ENCODE results near the gene SYTL3. TPM values are rescaled to one million over a fixed set of nuclear protein-coding genes. Genes with fewer than 3 reads are reported as not detected.
A peak's percentile ranks its signal among the peaks of the same experiment; 100 is the strongest.

SYTL3 gene
- total and polyA plus RNA-seq, 3 donors from 2014 or later = 7.0 to 11.0 (median 10.2) TPM

DNA sequence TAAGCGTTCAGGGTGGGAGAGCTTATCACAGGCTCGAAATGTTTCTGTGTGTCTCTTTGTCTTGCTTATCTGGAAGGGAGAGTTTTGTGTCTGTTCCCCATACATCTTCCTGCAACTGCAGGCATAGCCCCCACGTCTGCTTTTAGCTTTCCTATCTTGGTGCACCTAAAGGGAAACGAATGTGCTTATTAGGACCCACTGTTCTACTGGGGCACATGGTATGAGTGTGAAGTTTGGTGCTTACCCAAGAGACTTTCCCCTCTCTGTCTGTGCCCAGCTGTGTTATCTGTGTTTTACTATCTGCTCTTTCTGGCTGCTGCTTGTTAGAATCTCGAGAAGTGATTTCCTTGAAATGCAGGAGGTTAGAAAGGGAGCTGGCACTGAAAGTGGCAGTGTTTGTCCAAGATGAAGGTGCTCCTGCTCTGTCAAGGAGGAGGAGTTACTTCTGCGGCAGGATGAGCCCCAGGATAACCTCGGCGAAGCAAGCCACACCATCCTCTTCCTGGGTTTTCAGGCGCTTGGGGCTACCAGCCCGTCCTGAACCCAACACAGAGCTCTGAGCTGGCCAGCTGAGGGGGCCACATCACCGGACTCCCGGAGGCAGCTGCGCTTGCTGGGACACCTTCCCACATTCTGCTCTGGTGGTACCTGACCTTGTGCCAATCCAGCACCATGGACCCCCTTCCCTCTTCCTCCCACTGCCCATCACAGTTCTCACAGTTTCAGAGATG, 28.7 kb upstream of the SYTL3 start:
- no peaks in the 10 kb centered on the region for H3K36me3 ChIP-seq (ENCODE audit: low read depth, missing control alignments)
- peak overlapping the region; percentile 59 to 69 for H3K27ac ChIP-seq
- WGBS, 2 donors = 62 to 85% methylated on average over 13 of the region's 13 CpGs
- H3K4me3 ChIP-seq = no peak overlapping the region
- TF ChIP-seq POLR2A (IDR thresholded peaks at IDR 0.05) = no peak
- peaks cover 37% of the 10 kb centered on the region for H3K4me1 ChIP-seq
- peak; percentile 63 for DNase-seq
- no peaks in the 10 kb centered on the region for H3K9me3 ChIP-seq
- intact Hi-C loops (cut with DNase I; ENCODE audit: low total_unique reads) = no loop called here
- H3K27me3 ChIP-seq = no peaks in the 10 kb centered on the region

DNA sequence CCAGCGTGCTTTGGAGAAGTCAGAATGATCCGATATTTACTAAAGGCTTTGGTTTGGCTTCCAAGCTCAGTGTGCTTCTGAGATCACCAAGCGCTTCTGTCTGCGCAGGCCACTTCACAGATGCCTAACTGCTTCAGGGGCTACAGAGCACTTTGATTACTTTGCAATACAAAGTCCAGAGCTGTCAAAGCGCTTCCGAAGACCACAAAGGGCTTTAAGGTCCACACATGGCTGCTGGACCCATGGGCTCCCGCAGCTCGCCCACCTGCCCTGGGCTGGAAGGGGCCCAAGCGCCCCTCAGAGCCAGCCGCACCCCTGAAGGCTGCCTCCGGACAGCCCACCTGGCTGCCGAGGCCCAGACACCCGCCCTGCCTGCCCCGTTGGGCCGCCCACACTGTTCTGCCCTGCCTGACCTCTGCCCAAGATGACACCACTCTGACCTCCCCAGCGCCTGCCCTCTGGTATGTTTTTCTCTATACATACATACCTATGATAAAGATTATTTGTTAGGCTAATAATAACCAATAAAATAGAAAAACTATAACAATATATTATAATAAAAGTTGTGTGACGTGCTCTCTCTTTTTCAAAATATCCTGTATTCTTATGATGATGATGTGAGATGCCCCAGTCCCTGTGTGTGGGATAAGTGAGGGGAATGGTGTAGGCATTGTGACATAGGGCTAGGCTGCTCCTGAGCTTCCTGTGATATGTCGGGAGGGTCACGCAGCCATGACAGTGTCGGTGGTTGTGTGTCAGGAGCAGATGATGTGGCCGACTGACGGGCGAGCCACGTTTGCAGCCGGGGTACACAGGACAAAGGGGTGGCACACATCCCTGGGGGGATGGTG, 27.9 kb upstream of the SYTL3 start:
- peak overlapping the region; percentile 59 to 69 for H3K27ac ChIP-seq
- no peak overlapping the region for H3K4me3 ChIP-seq
- no peak for DNase-seq
- H3K4me1 ChIP-seq = peaks cover 45% of the 10 kb centered on the region
- H3K9me3 ChIP-seq = no peaks in the 10 kb centered on the region
- TF ChIP-seq POLR2A (IDR thresholded peaks at IDR 0.05) = no peak
- TF ChIP-seq, protein P1, sequence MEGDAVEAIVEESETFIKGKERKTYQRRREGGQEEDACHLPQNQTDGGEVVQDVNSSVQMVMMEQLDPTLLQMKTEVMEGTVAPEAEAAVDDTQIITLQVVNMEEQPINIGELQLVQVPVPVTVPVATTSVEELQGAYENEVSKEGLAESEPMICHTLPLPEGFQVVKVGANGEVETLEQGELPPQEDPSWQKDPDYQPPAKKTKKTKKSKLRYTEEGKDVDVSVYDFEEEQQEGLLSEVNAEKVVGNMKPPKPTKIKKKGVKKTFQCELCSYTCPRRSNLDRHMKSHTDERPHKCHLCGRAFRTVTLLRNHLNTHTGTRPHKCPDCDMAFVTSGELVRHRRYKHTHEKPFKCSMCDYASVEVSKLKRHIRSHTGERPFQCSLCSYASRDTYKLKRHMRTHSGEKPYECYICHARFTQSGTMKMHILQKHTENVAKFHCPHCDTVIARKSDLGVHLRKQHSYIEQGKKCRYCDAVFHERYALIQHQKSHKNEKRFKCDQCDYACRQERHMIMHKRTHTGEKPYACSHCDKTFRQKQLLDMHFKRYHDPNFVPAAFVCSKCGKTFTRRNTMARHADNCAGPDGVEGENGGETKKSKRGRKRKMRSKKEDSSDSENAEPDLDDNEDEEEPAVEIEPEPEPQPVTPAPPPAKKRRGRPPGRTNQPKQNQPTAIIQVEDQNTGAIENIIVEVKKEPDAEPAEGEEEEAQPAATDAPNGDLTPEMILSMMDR (IDR thresholded peaks at IDR 0.05) = no peak
- no peaks in the 10 kb centered on the region for H3K36me3 ChIP-seq (ENCODE audit: low read depth, missing control alignments)
- intact Hi-C loops (cut with DNase I; ENCODE audit: low total_unique reads) = no loop called here
- H3K27me3 ChIP-seq = no peaks in the 10 kb centered on the region
- 94 to 95% methylated on average over 16 to 22 of the region's 25 CpGs for WGBS, 2 donors

- H3K27ac ChIP-seq = no peak overlapping the region
- 87 to 88% methylated on average over 10 of the region's 10 CpGs for WGBS, 2 donors
- TF ChIP-seq POLR2A (IDR thresholded peaks at IDR 0.05) = no peak
- TF ChIP-seq, protein P1 (IDR thresholded peaks at IDR 0.05) = no peak
- DNase-seq = no peak
- no peak overlapping the region for H3K4me3 ChIP-seq
- intact Hi-C loops (cut with DNase I; ENCODE audit: low total_unique reads) = no loop called here
- no peaks in the 10 kb centered on the region for H3K36me3 ChIP-seq (ENCODE audit: low read depth, missing control alignments)
- H3K27me3 ChIP-seq = no peaks in the 10 kb centered on the region
- peaks cover 50% of the 10 kb centered on the region for H3K4me1 ChIP-seq
- no peaks in the 10 kb centered on the region for H3K9me3 ChIP-seq
Measured at GRCh38 chr6:158622545-158623190, 27.2 kb upstream of the SYTL3 start.

- 80 to 84% methylated on average over 22 to 25 of the region's 25 CpGs for WGBS, 2 donors
- no peaks in the 10 kb centered on the region for H3K36me3 ChIP-seq (ENCODE audit: low read depth, missing control alignments)
- H3K9me3 ChIP-seq = no peaks in the 10 kb centered on the region
- H3K4me3 ChIP-seq = no peak overlapping the region
- no peaks in the 10 kb centered on the region for H3K27me3 ChIP-seq
- H3K4me1 ChIP-seq = peaks cover 47% of the 10 kb centered on the region
- TF ChIP-seq, protein P1 (IDR thresholded peaks at IDR 0.05) = no peak
- intact Hi-C loops (cut with DNase I; ENCODE audit: low total_unique reads) = no loop called here
- no peak for DNase-seq
- H3K27ac ChIP-seq = peak overlapping the region; percentile 67 to 78
Measured at GRCh38 chr6:158624684-158625682, 24.9 kb upstream of the SYTL3 start.
